Subcutaneous abdominal adipose tissue (tissue), 5 donors: ENCODE data around the gene SLC45A3.

ENCODE experiments used
- H3K27ac ChIP-seq: one replicate; pipeline ENCODE4 v1.7.0; 2013; ENCODE audit warnings: low read depth, mild to moderate bottlenecking, inconsistent platforms, low read length, moderate library complexity
- H3K27me3 ChIP-seq, 5 donors: one replicate each; pipeline ENCODE4 v1.7.0; 2013; ENCODE audit warnings: low read length in 5 of 5, inconsistent platforms in 1 of 5; ENCODE audit not compliant: control insufficient read depth in 5 of 5, insufficient read depth in 4 of 5
- H3K36me3 ChIP-seq, 5 donors: one replicate each; pipeline ENCODE4 v1.7.0; 2013; ENCODE audit warnings: low read length in 5 of 5; ENCODE audit not compliant: control insufficient read depth in 5 of 5, insufficient read depth in 5 of 5
- H3K4me1 ChIP-seq, 5 donors: one replicate each; pipeline ENCODE4 v1.7.0; 2013; ENCODE audit warnings: low read length in 5 of 5, mild to moderate bottlenecking in 3 of 5, moderate library complexity in 1 of 5; ENCODE audit not compliant: control insufficient read depth in 5 of 5, insufficient read depth in 5 of 5
- H3K4me3 ChIP-seq, 5 donors: one replicate each; pipeline ENCODE4 v1.7.0; 2013; ENCODE audit warnings: low read length in 5 of 5, low read depth in 1 of 5
- H3K9ac ChIP-seq, 5 donors: one replicate each; pipeline ENCODE4 v1.7.0; 2013; ENCODE audit warnings: low read length in 5 of 5, mild to moderate bottlenecking in 4 of 5, moderate library complexity in 3 of 5
- H3K9me3 ChIP-seq, 5 donors: one replicate each; pipeline ENCODE4 v1.7.0; 2013; ENCODE audit warnings: low read length in 5 of 5; ENCODE audit not compliant: control insufficient read depth in 5 of 5
- donor health status: healthy.
- donor health status: healthy.
- donor health status: healthy.
- donor health status: healthy.
- donor health status: healthy.

Gene SLC45A3

GRCh38 chr1:205701420-205701819 lies 21.1 kb upstream of the SLC45A3 start:
- Histone ChIP-seq H3K27me3 (peaks cover 0 to 5% (median 0%) of the 10 kb centered on the region in 5 donors), H3K4me1 (peaks cover 0 to 10% (median 0%) of the 10 kb centered on the region in 5 donors), H3K9ac (no peak overlapping the region), H3K9me3 (no peaks in the 10 kb centered on the region), H3K36me3 (peaks cover 2 to 6% (median 4%) of the 10 kb centered on the region in 5 donors), H3K4me3 (no peak overlapping the region), H3K27ac (no peak overlapping the region)

- Histone ChIP-seq H3K4me1 (peaks cover 0 to 10% (median 0%) of the 10 kb centered on the region in 5 donors), H3K9me3 (no peaks in the 10 kb centered on the region), H3K27ac (no peak overlapping the region), H3K27me3 (peaks cover 0 to 5% (median 0%) of the 10 kb centered on the region in 5 donors), H3K4me3 (no peak overlapping the region), H3K9ac (no peak overlapping the region), H3K36me3 (peaks cover 2 to 6% (median 4%) of the 10 kb centered on the region in 5 donors)
These were observed 20.6 kb upstream of the SLC45A3 start for GRCh38 chr1:205700865-205701401.

DNA sequence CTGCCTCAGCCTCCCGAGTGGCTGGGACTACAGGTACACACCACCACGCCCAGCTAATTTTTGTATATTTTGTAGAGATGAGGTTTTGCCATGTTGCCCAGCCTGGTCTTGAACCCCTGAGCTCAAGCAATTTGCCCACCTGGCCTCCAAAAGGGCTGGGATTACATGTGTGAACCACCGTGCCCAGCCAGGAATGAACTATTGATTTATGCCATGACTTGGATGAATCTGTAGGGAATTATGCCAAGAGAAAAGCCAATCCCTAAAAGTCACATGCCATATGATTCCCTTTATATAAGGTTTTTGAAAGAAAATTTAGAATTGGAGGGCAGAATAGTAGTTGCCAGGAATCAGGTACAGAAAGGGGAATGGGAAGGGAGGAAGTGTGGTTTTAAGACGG lies 19.1 kb upstream of the SLC45A3 start:
- no peak overlapping the region for H3K9ac ChIP-seq
- H3K36me3 ChIP-seq = peaks cover 0 to 6% (median 3%) of the 10 kb centered on the region in 5 donors
- no peak overlapping the region for H3K4me3 ChIP-seq
- peaks cover 0 to 10% (median 0%) of the 10 kb centered on the region in 5 donors for H3K4me1 ChIP-seq
- H3K9me3 ChIP-seq = no peaks in the 10 kb centered on the region
- H3K27me3 ChIP-seq = peaks cover 0 to 5% (median 2%) of the 10 kb centered on the region in 5 donors
- H3K27ac ChIP-seq = no peak overlapping the region

- Histone ChIP-seq H3K27me3 (peaks cover 0 to 5% (median 2%) of the 10 kb centered on the region in 5 donors), H3K4me3 (no peak overlapping the region), H3K9me3 (no peaks in the 10 kb centered on the region), H3K4me1 (peaks cover 0 to 10% (median 0%) of the 10 kb centered on the region in 5 donors), H3K9ac (no peak overlapping the region), H3K27ac (no peak overlapping the region), H3K36me3 (peaks cover 0 to 3% (median 1%) of the 10 kb centered on the region in 5 donors)
These were observed 18.6 kb upstream of the SLC45A3 start for GRCh38 chr1:205698921-205699320.

GRCh38 chr1:205693421-205693991 lies 13.2 kb upstream of the SLC45A3 start:
- no peak overlapping the region for H3K27ac ChIP-seq
- no peaks in the 10 kb centered on the region for H3K9me3 ChIP-seq
- H3K36me3 ChIP-seq = no peaks in the 10 kb centered on the region
- no peak overlapping the region for H3K4me3 ChIP-seq
- peaks cover 0 to 7% (median 2%) of the 10 kb centered on the region in 5 donors for H3K27me3 ChIP-seq
- H3K4me1 ChIP-seq = no peaks in the 10 kb centered on the region
- no peak overlapping the region for H3K9ac ChIP-seq

- H3K9ac ChIP-seq = no peak overlapping the region
- peaks cover 0 to 5% (median 2%) of the 10 kb centered on the region in 5 donors for H3K27me3 ChIP-seq
- H3K36me3 ChIP-seq = no peaks in the 10 kb centered on the region
These were observed 12.1 kb upstream of the SLC45A3 start for GRCh38 chr1:205692423-205692822.

GRCh38 chr1:205690122-205690756 lies 9.9 kb upstream of the SLC45A3 start:
- Histone ChIP-seq H3K27ac (no peak overlapping the region), H3K4me1 (no peaks in the 10 kb centered on the region), H3K27me3 (peaks cover 0 to 3% (median 0%) of the 10 kb centered on the region in 5 donors), H3K9ac (no peak overlapping the region), H3K9me3 (no peaks in the 10 kb centered on the region), H3K4me3 (no peak overlapping the region), H3K36me3 (no peaks in the 10 kb centered on the region)

More at GRCh38 chr1:205692423-205692822, 12.1 kb upstream of the SLC45A3 start:
- Histone ChIP-seq H3K4me3 (no peak overlapping the region), H3K9me3 (no peaks in the 10 kb centered on the region), H3K27ac (no peak overlapping the region), H3K4me1 (no peaks in the 10 kb centered on the region)

DNA sequence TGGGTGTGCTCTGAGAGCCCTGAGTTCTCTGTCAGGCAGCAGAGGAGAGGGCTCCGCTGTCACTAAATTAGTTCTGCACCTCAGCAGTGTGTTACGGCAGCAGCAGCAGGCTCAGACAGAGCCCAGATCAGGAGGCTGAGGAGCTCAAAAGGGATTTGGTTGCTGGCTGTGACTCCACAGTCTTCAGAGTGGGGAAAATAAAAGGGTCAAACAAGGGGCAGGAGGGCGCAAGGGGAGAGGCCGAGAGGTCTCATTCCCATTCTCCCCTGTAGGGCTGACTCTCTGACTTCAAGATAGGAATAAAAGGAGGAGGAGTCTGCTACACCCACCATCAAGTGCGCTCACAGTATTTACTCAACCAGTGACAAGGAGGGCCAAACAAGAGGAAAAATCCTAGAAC lies 9.2 kb upstream of the SLC45A3 start:
- Histone ChIP-seq H3K27me3 (peaks cover 0 to 3% (median 0%) of the 10 kb centered on the region in 5 donors), H3K27ac (no peak overlapping the region), H3K9ac (no peak overlapping the region), H3K9me3 (no peaks in the 10 kb centered on the region), H3K4me3 (no peak overlapping the region), H3K36me3 (no peaks in the 10 kb centered on the region), H3K4me1 (no peaks in the 10 kb centered on the region)

DNA sequence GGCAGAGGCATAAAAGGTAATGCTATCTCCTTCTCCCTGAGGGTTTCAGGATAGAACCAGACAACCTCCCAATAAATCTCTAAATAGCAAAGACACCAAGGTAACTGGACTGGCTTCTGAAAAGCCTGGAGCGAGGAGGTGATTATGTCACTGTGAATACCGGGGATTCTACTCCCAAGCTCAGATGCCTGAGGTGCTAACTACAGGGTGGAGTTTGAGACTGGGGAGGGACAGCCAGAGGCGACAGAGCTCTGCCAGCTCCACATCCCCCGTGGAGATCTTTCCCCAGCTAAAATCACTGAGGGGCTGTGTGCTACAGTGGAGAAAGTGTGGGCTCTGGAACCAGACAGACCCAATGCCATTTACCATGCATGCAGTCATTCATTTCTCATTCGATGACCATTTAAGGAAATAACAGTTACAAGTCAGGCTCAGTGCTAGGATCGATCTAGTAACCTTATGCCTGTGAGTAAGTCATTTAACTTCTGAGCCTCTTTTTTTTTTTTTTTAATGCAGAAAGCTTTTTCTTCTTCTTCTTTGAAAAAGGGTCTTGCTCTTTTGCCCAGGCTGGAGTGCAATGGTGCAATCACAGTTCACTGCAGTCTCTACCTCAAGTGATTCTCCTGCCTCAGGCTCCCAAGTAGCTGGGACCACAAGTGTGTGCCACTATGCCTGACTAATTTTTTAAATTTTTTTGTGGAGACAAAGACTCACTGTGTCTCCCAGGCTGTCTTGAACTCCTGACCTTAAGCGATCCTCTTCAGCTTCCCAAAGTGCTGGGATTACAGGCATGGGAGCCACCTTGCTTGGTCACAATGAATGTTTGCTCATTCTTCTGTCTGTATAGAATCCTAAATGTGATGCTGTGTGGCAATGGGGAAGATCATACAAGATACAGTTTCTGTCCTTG lies 8.1 kb upstream of the SLC45A3 start:
- H3K9ac ChIP-seq = no peak overlapping the region
- H3K27me3 ChIP-seq = peaks cover 0 to 3% (median 0%) of the 10 kb centered on the region in 5 donors
- no peak overlapping the region for H3K4me3 ChIP-seq
- no peaks in the 10 kb centered on the region for H3K36me3 ChIP-seq
- H3K9me3 ChIP-seq = no peaks in the 10 kb centered on the region
- no peak overlapping the region for H3K27ac ChIP-seq
- no peaks in the 10 kb centered on the region for H3K4me1 ChIP-seq
